Measurements from ENCODE around the gene OR5C1. TPM values are rescaled to one million over a fixed set of nuclear protein-coding genes. Genes with fewer than 3 reads are reported as not detected.

Gene OR5C1
- total and polyA plus RNA-seq, 8 donors: not detected

DNA sequence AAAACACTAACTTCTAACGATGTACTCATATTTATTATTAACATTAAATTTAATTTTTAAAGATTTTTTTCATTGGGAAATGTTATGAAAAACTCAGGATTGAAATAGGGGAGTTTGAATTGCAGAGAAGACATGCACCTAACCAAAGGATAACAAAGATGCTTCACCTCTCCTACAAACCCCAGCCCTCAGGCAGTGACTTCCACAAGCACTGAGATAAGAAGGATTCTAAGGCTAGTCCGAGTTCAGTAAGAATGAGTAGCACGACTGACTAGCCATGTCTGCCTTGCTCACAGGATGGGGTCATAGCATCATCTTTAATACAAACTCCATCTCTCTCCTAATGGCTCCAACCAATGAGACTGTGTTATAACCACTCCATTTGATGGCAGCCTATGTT, 7.1 kb upstream of the OR5C1 start:
- H3K27me3 ChIP-seq: no peaks in the 10 kb centered on the region
- no peak overlapping the region for H3K27ac ChIP-seq
- 54 to 69% (median 58%) methylated on average over 3 of the region's 3 CpGs for WGBS, 5 donors
- no peak overlapping the region for H3K4me3 ChIP-seq
- H3K9me3 ChIP-seq: no peaks in the 10 kb centered on the region
- H3K4me1 ChIP-seq: no peaks in the 10 kb centered on the region
- intact Hi-C loops (cut with DNase I; ENCODE audit: low total_unique reads): no loop called here
- no peaks in the 10 kb centered on the region for H3K36me3 ChIP-seq
- TF ChIP-seq POLR2A (IDR thresholded peaks at IDR 0.05): no peak
- no peak for TF ChIP-seq EP300 (IDR thresholded peaks at IDR 0.05)
- no peak for TF ChIP-seq POLR2AphosphoS5 (IDR thresholded peaks at IDR 0.05)
- TF ChIP-seq, protein P1, sequence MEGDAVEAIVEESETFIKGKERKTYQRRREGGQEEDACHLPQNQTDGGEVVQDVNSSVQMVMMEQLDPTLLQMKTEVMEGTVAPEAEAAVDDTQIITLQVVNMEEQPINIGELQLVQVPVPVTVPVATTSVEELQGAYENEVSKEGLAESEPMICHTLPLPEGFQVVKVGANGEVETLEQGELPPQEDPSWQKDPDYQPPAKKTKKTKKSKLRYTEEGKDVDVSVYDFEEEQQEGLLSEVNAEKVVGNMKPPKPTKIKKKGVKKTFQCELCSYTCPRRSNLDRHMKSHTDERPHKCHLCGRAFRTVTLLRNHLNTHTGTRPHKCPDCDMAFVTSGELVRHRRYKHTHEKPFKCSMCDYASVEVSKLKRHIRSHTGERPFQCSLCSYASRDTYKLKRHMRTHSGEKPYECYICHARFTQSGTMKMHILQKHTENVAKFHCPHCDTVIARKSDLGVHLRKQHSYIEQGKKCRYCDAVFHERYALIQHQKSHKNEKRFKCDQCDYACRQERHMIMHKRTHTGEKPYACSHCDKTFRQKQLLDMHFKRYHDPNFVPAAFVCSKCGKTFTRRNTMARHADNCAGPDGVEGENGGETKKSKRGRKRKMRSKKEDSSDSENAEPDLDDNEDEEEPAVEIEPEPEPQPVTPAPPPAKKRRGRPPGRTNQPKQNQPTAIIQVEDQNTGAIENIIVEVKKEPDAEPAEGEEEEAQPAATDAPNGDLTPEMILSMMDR (IDR thresholded peaks at IDR 0.05): no peak
- no peak for DNase-seq

DNA sequence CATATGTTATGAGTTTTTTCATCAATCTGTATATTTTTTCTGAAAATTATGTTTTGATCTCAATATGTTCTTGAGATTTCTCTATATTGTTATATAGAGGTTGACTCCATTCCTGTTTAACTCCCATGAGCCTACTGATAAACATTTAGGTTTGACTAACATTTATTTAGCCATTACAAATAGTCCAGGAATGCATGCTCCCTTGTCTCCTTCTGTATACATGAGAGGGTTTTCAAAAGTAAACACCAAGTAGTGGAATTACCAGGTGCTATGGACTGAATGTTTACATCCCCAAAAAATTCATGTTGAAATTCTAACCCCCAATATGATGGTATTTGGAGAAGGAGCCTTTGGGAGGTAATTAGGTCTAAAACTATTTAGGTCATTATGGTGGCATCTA, 3.5 kb upstream of the OR5C1 start:
- Histone ChIP-seq H3K9me3 (no peaks in the 10 kb centered on the region), H3K27ac (no peak overlapping the region), H3K27me3 (no peaks in the 10 kb centered on the region), H3K4me3 (no peak overlapping the region), H3K4me1 (no peaks in the 10 kb centered on the region), H3K36me3 (no peaks in the 10 kb centered on the region)
- TF ChIP-seq, protein P1 (IDR thresholded peaks at IDR 0.05): no peak
- no peak for TF ChIP-seq EP300 (IDR thresholded peaks at IDR 0.05)
- no peak for TF ChIP-seq POLR2AphosphoS5 (IDR thresholded peaks at IDR 0.05)
- TF ChIP-seq POLR2A (IDR thresholded peaks at IDR 0.05): no peak
- intact Hi-C loops (cut with DNase I; ENCODE audit: low total_unique reads): no loop called here
- DNase-seq: no peak

DNA sequence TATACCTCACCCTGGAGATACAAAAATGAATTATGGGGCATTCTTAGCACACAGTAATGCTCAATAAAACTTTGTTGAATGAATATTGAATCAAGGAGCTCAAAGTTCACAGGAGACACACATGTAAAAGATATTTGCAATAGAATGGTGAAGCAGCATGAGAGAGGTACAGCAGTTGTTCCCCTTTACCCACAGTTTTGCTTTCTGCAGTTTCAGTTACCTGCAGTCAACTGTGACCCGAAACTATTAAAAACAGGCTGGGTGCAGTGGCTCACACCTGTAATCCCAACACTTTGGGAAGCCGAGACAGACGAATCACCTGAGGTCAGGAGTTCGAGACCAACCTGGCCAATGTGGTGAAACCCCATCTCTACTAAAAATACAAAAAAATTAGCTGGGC, 2.4 kb upstream of the OR5C1 start:
- Histone ChIP-seq H3K9me3 (no peaks in the 10 kb centered on the region), H3K4me1 (no peaks in the 10 kb centered on the region), H3K4me3 (no peak overlapping the region), H3K27ac (no peak overlapping the region), H3K27me3 (no peaks in the 10 kb centered on the region), H3K36me3 (no peaks in the 10 kb centered on the region)
- no peak for DNase-seq
- 75 to 94% (median 90%) methylated on average over 4 of the region's 4 CpGs for WGBS, 5 donors
- no peak for TF ChIP-seq POLR2AphosphoS5 (IDR thresholded peaks at IDR 0.05)
- intact Hi-C loops (cut with DNase I; ENCODE audit: low total_unique reads): no loop called here

DNA sequence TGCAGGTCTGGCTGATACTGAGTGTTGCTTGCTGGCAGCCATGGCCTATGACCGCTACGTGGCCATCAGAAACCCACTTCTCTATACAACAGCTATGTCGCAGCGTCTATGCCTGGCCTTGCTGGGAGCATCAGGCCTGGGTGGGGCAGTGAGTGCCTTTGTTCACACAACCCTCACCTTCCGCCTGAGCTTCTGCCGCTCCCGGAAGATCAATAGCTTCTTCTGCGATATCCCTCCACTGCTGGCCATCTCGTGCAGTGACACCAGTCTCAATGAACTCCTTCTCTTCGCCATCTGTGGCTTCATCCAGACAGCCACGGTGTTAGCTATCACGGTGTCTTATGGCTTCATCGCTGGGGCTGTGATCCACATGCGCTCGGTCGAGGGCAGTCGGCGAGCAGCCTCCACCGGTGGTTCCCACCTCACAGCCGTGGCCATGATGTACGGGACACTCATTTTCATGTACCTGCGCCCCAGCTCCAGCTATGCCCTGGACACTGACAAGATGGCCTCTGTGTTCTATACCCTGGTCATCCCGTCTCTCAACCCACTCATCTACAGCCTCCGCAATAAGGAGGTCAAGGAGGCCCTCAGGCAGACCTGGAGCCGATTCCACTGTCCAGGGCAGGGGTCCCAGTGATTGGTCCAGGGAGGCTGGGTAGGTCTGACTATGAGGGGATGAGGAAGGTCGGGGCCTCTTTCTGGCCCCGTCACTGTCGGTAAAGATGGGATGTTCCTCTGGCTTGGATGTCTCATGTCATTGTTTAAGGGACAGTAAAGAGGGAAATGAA, 718 bp downstream of the OR5C1 start:
- H3K27ac ChIP-seq: no peak overlapping the region
- H3K27me3 ChIP-seq: no peaks in the 10 kb centered on the region
- H3K4me3 ChIP-seq: no peak overlapping the region
- no peak for DNase-seq
- WGBS, 5 donors: 94 to 97% (median 95%) methylated on average over 24 to 28 of the region's 28 CpGs
- H3K36me3 ChIP-seq: no peaks in the 10 kb centered on the region
- no peak for TF ChIP-seq EP300 (IDR thresholded peaks at IDR 0.05)
- no peak for TF ChIP-seq POLR2AphosphoS5 (IDR thresholded peaks at IDR 0.05)
- TF ChIP-seq, protein P1 (IDR thresholded peaks at IDR 0.05): no peak
- TF ChIP-seq POLR2A (IDR thresholded peaks at IDR 0.05): no peak
- intact Hi-C loops (cut with DNase I; ENCODE audit: low total_unique reads): no loop called here
- H3K9me3 ChIP-seq: no peaks in the 10 kb centered on the region
- H3K4me1 ChIP-seq: no peaks in the 10 kb centered on the region
